ENCODE measurements around the gene MAGI1.
"Not testable (repeated sequence)": the region's sequence is repeated elsewhere in the genome, so short reads cannot be mapped to it uniquely, and the experiment has no call there.

The MAGI1 gene

DNA sequence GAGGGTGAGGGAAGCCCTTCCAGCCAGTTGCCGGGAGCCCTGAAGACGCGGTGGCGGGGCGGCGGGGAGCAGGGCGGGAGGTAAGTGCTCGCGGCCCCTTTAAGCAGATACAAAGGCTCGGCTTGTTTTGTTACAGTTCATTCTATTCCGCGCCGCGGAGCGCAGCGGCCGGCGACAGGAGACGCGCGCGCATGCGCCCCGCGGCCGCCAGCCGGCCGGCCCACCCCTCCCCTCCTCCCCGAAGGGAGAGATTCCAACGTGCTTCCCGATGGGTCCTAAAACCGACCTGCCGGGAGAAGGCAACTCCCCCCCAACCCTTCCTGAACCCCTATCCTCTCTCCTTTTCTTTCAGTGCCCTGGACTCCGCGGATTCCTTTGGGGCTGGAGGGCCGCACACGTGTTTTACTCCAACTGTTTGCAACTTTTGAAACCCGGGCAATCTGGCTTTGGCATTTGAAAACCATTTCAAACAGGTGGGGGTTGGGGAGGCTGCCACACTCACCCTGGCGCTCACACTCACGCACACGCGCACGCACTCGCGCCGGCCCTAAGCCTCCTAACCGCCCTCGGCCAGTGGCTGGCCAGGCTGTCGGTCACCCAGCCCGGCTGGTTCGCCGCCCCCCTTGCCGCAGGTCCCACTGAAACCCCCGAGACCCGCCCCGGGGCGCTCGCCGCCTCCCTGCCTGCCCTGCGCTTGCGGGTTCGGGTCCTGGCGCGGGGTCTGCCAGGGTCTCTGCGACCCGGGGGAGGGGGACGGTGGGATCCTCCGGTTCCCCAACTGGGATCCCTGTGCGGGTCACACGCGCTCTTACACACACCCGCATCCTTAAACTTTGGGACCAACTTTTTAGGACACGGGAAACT lies at the start of gene MAGI1:
Gene MAGI1, minus strand, starts transcription at position 193 of the 864 bp plus-strand sequence. CDS start 610 bp downstream, outside the sequence.
- DNase-seq (ENCODE audit: low spot score), result peak; percentile 93

DNA sequence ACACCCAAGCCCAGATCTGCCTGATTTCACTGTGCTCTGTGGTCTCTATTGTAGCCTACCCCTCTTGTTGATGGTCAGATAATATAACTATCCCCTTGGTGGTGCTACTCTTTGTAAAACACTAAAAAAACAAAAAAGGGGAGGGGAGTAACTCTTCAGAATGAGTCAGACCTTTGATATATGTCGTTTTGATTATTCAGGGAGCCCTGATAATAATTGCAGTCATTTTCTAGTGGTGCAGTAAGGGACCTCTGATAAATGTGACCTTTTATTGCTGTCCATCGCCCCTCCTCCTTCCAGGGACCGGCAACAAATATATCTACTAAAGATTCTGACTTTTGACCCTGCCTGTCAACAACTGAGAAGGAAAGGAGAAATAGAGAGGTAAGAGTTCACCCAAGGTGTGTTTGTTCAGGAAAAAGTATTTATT lies 45.1 kb upstream of the MAGI1 start:
- DNase-seq (ENCODE audit: low spot score), result no peak

DNA sequence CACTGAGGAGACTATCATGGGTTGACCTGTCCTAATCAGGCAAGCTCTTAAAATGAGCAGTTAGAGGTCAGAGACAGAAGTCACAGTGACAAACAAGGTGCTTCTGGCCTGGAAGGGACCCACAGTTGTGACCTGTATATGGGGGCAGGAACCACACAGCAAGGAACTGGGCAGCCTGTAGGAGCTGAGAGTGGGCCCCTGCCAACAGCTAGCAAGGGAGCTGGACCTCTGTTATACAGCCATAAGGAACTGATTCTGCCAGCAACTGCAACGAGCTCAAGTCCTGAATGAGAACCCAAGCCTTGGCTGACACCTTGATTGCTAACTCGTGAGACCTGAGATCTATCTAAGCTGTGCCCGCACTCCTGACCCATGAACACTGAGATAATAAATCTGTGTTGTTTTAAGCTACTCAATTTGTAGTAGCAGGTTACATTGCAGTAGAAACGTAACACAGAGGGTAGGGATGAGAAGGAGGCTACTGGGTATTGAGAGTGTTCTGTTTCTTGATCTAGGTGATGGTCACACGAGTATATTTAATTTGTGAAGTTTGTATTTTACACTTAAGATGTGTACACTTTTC lies 44.5 kb upstream of the MAGI1 start:
- no peak for DNase-seq (ENCODE audit: low spot score)

DNA sequence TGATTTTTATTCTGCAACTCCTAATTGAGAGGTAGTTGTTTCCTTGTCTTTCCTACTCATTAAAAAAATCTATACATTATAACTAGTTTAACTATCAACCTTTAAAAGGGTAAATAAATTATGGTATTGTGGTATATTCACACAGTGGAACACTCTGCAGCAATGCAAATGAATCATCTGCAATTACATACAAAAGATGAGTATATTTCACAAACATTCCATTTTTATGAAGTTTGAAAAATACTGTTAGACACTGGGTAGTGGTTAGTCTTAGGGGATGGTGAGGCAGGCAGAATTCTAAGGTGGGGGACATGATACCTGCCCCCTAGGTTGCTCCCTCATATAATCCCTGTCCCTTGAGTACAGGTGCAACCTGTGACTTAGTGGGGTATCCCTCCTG lies 44.0 kb upstream of the MAGI1 start:
- DNase-seq (ENCODE audit: low spot score), result no peak

DNA sequence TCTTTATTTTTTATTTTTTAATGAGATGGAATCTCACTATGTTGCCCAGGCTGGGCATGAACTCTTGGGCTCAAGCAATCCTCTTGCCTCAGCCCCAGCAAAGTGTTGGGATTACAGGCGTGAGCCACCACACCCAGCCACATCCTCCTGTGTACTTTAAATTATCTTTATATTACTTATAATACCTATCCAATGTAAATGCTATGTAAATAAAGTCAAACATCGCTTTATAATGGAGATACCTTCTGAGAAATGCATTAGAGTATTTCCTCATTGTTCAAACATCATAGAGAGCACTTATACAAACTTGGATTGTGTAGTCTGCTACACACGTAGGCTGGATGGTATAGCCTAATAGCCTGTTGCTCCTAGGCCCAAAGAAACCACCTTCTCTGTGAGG lies 41.4 kb upstream of the MAGI1 start:
- DNase-seq (ENCODE audit: low spot score), result no peak

DNA sequence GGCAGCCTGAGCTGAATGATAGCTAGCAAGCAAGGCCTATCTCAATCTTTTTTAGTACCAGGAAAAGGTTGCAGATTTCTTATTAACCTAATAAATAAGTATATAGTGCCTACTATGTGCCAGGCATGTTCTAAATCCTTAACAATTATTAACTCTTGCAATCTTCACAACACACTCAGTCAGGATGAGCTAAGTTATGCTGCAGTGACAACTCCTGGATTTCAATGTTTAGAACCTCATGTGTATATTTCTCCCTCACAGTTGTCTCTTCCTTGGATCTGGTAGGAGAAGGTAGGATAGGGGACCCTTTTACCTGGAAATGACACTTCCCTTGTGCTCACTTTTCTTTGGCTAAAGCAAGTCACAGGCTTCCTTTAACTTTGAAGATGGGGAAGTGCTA lies 39.3 kb upstream of the MAGI1 start:
- no peak for DNase-seq (ENCODE audit: low spot score)

DNA sequence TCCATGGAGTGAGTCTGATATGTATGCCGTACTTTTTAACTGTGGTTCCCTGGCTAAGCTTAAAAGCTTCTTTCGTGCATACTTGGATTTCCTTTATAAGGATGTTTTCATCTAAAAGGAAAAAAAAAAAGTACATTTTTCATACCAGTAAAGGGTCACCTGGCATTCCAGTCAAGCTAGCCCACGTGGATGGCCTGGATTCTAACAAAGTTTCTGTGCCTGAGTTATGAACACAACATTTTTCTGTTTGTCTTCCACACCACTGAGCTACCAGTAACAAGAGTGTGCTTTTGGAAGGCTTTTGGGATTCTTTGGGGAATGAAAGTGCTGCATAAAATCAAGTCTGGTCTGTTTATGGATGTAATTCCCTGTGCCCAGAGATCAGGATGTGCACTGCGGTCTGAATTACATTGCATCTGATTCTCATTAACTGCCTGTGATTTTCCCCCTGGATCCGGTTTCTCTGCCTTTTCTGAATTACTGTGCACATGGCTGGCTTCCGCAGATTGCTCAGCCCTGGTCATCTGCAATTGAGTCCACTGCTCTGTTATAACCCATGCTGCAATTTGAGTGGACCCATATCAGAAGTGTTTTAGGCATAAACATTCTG lies 38.2 kb upstream of the MAGI1 start:
- DNase-seq (ENCODE audit: low spot score), result no peak

DNA sequence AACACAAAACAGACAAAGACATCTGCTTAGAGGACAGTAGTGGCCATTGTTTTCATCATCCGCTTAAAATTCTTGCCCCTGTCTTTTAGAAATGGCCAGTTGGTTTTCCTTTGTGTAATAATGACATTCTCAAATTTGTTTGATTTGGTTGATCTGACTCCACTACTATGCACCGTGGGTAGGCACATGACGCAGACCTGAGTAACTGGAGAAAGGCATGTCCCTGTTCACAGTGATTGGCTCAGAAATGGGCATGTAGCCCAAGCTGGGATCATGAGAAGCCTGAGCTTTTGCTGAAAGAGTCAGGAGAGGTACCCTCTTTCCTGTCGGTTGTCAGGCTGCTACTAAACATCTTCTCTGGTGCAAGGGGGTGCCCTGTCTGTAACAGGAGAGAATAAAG lies 36.6 kb upstream of the MAGI1 start:
- DNase-seq (ENCODE audit: low spot score), result no peak

DNA sequence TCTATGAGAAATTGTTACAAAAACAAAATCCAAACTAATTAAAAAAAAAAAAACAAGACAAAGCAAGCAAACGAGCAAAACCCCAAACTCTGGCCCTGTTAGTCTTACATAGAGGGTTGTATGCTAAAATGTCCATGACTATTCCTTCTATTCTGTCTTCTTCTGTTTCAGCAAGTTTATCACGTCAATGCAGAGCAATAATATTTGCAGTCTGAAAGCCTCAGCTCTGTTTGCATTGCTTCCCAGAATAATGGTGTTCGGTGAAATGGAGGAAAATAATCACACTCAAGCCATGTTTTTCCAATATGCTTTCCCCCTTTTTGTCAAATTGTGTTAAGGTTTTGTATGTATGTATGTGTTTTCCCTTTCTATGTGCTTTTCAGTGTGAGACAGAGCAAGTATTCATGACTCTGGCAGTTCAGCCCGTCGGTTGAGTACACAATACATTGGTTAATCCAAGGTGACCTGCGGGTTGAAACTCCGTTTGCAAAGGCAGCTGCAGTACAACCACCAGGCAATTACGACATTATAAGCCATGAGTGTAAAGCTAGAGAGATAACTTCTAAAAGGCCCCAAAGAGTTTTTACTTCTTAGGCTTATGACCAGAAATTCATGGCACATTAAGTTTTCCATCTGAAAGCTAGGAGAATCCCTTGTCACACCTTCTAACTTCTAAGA lies 34.9 kb upstream of the MAGI1 start:
- DNase-seq (ENCODE audit: low spot score), result no peak

DNA sequence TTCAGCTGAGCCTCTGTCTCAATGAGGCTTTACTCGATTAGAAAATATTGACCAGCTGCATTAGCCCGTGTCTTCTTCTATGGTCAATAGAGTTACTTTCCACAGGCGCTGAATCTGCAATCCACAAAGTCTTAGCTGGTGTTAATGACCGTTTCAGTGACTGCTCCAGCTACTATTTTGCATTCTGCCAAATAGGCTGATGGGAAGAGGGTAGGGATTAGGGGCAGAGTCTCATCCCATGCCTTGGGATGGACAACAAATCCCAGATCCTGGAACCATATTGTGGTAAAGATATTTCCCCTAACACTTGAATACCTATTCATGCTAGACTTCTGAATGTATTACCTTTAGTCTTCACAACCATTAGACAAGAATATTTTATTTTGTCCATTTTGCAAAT lies 29.5 kb upstream of the MAGI1 start:
- no peak for DNase-seq (ENCODE audit: low spot score)

DNA sequence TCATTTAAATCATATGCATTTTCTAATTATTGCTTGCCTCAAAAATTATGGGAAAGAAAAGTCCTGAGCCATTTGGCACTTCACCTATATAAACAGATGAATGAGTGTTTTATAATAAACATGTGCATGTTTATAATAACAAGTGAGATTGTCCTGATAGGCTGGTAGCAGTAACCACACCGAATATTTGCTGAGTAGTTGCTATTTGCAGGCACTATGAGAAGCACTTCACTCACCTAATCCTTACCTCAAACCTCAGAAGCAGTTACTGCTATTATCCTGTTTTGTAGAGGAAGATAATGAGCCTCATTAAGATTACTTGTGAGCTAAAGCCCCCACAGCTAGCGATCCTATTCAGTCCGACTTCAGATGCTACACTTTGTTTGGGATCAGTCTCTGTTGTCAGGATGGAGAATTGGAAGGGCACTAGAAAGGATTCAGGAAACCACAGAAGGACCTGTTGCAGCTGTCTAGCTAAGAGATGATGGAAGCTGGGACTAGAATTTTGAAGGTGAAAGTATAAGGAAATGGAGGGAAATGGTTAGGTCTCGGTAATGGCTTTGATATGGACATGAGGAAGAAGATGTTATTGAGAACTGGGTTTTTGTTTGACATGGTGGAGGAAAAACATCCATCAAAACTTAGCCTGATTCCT lies 28.4 kb upstream of the MAGI1 start:
- no peak for DNase-seq (ENCODE audit: low spot score)

DNA sequence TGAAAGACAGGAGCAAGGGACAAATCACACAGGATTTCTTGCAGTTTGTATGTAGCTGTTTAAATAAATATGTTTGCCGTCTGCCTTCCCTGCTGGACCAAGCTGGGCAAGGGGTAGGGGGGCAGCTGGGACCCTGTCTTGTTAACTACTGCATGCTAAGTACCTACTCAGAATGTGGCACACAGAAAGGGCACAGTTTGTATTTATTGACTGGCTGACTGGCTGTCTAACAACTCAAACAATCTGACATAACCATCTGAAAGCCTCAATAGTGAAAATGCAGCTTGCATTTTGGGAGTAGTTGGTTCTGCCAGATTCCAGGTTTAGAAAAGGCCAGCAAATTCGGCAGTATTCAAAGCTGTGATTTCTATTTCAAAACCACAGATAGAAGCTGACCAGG lies 16.6 kb upstream of the MAGI1 start:
- no peak for DNase-seq (ENCODE audit: low spot score)

DNA sequence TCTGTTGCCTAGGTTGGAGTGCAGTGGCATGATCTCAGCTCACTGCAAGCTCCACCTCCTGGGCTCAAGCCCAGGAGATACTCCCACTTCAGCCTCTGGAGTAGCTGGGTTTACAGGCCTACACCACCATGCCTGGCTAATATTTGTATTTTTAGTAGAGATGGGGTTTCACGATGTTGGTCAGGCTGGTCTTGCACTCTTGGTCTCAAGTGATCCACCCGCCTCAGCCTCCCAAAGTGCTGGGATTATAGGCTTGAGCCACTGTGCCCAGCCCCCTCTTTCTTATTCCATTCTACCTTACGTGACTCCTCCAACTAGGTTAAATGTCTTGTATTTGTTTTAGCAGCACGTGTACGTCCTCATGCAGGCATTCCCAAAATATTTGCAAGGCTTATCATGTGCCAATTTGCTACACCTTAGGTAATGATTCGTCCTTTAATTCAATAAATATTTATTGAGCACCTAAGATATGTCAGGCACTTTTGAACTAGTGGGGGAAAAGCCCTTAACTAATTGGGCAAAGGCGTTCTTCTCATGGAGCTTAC lies 14.9 kb upstream of the MAGI1 start:
- DNase-seq (ENCODE audit: low spot score), result no peak

DNA sequence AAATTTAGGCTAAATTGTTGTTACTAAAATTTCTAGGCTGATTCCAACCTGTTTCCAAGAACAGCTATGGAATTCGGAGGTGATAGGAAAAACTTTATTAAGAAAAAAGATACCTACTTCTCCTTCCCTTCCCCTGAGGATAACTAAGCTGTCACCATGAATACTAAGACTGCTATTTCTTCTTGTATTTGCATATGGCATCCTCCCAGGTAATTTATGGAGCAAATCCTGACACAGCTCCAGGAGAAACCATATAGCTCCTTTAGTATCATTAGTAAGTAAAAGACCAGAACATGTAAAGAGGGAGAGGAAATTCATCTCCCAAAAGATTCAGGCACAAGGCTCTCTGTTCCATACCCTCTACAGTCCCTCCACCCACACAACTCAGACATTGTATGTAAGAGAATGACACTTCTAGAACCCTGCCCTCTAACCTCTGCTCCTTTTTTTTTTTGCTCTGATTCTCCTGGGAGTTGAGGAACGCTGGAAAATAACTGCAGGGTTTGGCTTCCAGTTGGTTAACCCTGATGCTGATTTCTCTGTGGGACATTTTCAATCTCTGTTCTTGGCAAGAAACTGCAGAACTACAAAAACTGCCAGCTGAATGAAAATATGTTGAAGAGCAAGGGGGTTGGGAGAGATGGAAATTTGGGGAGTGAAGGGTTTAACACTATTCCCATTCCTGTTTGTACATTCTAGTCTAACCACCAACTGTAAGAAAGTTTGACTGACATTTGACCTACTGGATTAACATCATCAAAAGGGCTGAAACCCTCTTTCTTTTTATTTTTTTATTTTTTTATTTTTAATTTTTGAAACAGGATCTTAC lies 14.2 kb upstream of the MAGI1 start:
- no peak for DNase-seq (ENCODE audit: low spot score)

DNA sequence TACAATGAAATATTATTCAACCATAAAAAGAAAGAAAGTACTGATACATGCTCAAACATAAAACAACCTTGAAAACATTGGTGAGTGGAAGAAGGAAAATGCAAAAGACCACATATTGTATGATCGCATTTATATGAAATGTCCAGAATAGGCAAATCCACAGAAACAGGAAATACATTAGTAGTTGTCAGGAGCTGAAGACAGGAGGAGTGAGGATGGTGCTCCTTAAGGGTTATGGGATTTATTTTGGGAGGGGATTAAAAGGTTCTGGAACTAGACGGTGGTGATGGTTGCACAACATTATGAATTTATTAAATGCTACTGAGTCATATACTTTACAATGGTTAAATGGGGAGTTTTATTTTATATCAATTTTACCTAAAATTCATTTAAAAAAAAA lies 12.1 kb upstream of the MAGI1 start:
- no peak for DNase-seq (ENCODE audit: low spot score)

DNA sequence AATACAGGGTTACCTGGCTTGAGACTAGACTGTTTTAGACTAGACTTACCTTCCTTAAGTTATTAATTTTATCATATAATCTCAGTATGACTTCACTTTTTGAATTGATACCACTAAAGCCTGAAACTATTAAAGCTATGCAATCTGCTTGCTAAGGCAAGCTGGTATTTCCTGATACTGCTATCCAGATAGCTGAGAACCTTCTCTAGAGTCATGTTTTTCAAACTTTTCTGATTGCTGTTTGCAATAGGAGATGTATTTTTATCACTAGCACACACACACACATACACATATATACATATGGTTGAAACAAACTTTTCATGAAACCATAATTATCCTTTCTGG lies 9.3 kb upstream of the MAGI1 start:
- DNase-seq (ENCODE audit: low spot score), result no peak

DNA sequence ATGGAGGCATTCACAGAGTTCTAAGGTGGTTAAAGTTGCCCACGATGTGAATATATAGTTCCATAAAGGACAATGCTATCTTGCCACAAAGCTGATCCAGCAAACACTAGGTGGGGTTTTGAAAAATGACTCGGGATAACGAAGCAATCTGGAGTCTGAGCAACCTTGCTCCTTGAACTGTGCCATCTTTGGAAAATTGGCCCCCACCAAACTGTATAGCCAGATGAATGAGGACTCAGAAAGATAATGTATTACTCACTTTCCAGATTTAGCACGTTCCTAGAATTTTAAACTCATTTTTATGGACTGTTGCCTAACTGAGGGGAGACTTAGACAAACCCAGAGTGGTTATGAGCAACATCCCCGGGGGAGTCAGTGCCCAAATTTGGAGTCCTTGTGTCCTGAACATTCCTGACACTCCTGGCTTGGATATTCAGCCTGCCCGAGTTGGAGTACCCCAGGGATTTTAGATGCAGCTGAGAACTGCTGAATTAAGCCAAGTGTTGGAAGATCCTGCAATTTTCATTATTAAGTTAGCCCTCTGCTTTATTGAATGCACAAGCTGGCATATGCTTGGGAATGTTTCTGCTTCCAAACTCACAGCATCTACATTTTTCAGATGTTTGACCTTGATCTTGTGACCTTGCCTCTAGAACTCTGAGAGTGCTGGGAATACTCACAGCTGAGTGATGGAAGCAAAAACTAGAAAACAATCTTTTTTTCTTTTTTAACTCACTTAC lies 8.8 kb upstream of the MAGI1 start:
- DNase-seq (ENCODE audit: low spot score), result no peak

DNA sequence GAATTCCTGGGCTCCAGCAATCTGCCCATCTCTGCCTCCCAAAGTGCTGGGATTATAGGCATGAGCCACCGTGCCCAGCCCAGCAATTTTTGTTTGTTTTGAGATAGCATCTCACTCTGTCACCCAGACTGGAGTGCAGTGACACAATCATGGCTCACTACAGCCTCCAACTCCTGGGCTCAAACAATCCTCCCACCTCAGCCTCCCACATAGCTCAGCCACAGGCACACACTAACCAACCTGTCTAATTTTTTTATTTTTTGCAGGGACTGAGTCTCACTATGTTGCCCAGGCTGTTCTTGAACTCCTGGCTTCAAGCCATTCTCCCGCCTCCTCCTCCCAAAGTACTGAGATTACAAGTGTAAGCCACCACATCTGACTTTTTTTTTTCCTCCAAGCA lies 7.6 kb upstream of the MAGI1 start:
- not testable (repeated sequence) for DNase-seq (ENCODE audit: low spot score)

DNA sequence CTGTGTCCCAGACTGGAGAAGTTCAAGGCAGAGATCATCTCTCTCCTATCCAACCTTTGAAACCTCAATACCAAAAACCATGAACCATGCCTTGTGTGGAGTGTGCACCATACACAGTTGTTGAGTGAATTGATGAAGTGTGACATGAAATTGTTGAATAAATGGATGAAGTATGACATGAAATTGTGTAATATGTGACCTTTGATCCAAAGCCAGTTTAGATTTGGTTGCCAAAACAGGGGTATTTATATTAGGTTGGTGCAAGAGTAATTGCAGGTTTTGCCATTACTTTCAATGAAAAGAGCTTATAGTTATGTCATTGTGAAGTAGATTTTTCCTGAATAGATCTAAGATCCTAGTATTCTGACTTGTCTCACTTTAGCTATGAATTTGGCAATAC lies 3.1 kb upstream of the MAGI1 start:
- DNase-seq (ENCODE audit: low spot score), result no peak

DNA sequence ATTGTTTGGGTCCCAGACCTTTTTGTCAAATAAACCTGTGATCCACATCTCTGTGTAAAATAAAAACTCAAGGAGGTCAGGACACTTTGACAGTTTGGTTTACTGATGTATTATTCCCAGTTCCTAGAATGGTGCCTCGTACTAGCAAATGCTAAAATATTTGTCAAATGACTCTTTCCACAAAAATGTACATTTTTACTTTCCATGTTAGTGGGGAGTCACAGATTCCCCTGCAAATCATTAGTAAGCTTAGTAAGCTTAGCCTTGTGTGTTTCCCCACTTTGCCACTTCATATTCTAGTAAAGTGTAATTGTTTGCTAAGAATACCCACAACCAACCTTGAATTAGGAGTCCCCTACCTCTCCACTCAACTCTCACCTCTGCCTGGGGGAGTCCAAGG lies 2.4 kb upstream of the MAGI1 start:
- DNase-seq (ENCODE audit: low spot score), result no peak

DNA sequence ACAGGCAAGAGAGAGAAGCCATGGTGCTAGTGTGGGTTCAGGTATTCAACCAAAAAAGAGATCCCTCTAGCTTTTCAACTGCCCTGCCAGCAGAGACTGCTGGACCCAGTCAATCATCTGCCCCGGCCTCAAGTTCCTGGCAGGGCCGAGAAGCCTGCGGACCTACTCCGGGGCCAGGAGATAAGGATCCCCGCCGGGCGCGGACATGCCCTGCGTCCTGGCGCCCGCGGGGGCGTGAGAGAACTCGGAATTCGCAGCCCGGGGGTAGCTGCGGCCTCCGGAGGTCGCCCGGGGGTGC lies 821 bp upstream of the MAGI1 start:
- peak; percentile 41 for DNase-seq (ENCODE audit: low spot score)

Measured in LoVo (cell line).